Sigmoid colon (tissue), 4 donors: ENCODE data around the gene LPP.

Experiments
- CTCF ChIP-seq, 4 experiments: fragments of 450-650 bp in 3 of 4; fragments of 200-600 bp in 1 of 4; IDR thresholded peaks; one replicate each; pipeline ENCODE4 v1.5.1; 2016 to 2019; ENCODE audit warnings: antibody characterized with exemption in 4 of 4, mild to moderate bottlenecking in 3 of 4, moderate library complexity in 2 of 4
- EP300 ChIP-seq, 4 donors: sonication (generic); formaldehyde crosslinking; IDR thresholded peaks; one replicate each; pipeline ENCODE4 v1.6.1; 2017; ENCODE audit warnings: antibody characterized with exemption in 4 of 4
- POLR2A ChIP-seq, 2 donors: fragments of 450-650 bp; IDR thresholded peaks; one replicate each; pipeline ENCODE4 v1.6.1; 2016; ENCODE audit warnings: antibody characterized with exemption in 2 of 2, mild to moderate bottlenecking in 2 of 2, moderate library complexity in 2 of 2
- POLR2AphosphoS5 ChIP-seq, 4 donors: sonication (generic); formaldehyde crosslinking; IDR thresholded peaks; one replicate each; pipeline ENCODE4 v1.6.1; 2017; ENCODE audit warnings: antibody characterized with exemption in 4 of 4

- TF ChIP-seq CTCF (IDR thresholded peaks at IDR 0.05) (no peak), POLR2A (IDR thresholded peaks at IDR 0.05) (no peak), EP300 (IDR thresholded peaks at IDR 0.05) (no peak), POLR2AphosphoS5 (IDR thresholded peaks at IDR 0.05) (no peak)
These were observed 634.7 kb downstream of the LPP start for GRCh38 chr3:188788621-188789081.
